CD4-positive, alpha-beta T cell (primary cell): ENCODE measurements around the gene TOX3. TPM values are rescaled to one million over a fixed set of nuclear protein-coding genes. Genes with fewer than 3 reads are reported as not detected.

Source experiments
- ATAC-seq: fragments of 200-7000 bp; cut with Tn5 transposase; one replicate; pipeline ENCODE4 v1.10.0; 2022; ENCODE audit warnings: mild to moderate bottlenecking; ENCODE audit not compliant: poor library complexity
- CTCF ChIA-PET: fragments of 350-600 bp; sonication (Branson Sonifier 250); formaldehyde crosslinking; loops from one replicate; lab custom pipeline; 2021; ENCODE audit warnings: antibody characterized with exemption, inconsistent platforms; lab: Charles Lee
- POLR2A ChIA-PET: fragments of 350-600 bp; sonication (Branson Sonifier 250); formaldehyde crosslinking; loops from one replicate; lab custom pipeline; 2021; ENCODE audit warnings: antibody characterized with exemption, inconsistent platforms; lab: Charles Lee
- DNase-seq, 14 experiments: peaks; one replicate each; pipeline ENCODE4 v3.0.0-alpha.2; 2013 to 2020; ENCODE audit warnings: mixed read lengths in 2 of 14
- H3K27ac ChIP-seq, 2 donors: one replicate each; pipeline versions ENCODE4 v1.5.1 to v1.7.0; 2013; ENCODE audit warnings: low read length in 2 of 2, low read depth in 1 of 2, mild to moderate bottlenecking in 1 of 2
- H3K27me3 ChIP-seq, 2 experiments: 1 replicate in 1 of 2; 2 replicates in 1 of 2; pipeline versions ENCODE4 v1.6.1 to v1.7.0; 2013; ENCODE audit warnings: low read length in 2 of 2, control low read depth in 1 of 2, mild to moderate bottlenecking in 1 of 2, moderate library complexity in 1 of 2; ENCODE audit not compliant: insufficient read depth in 2 of 2, control insufficient read depth in 1 of 2
- H3K36me3 ChIP-seq: one replicate; pipeline ENCODE4 v1.6.1; 2013; ENCODE audit warnings: low read length, control low read depth; ENCODE audit not compliant: insufficient read depth
- H3K4me1 ChIP-seq: one replicate; pipeline ENCODE4 v1.6.1; 2013; ENCODE audit warnings: low read length, control low read depth; ENCODE audit not compliant: insufficient read depth
- H3K4me3 ChIP-seq: one replicate; pipeline ENCODE4 v1.5.1; 2013; ENCODE audit warnings: mild to moderate bottlenecking, low read length, moderate library complexity
- H3K9me3 ChIP-seq, 2 experiments: 1 replicate in 1 of 2; 2 replicates in 1 of 2; pipeline versions ENCODE4 v1.6.1 to v1.7.0; 2013; ENCODE audit warnings: low read length in 2 of 2, mild to moderate bottlenecking in 2 of 2, control low read depth in 1 of 2, moderate library complexity in 1 of 2; ENCODE audit not compliant: control insufficient read depth in 1 of 2, insufficient read depth in 1 of 2
- H3K27ac Mint-ChIP-seq: one replicate; pipeline ENCODE4 v1.8.0; 2020; ENCODE audit warnings: mixed read lengths
- H3K27me3 Mint-ChIP-seq: one replicate; pipeline ENCODE4 v1.8.0; 2021; ENCODE audit warnings: mixed read lengths
- H3K36me3 Mint-ChIP-seq: one replicate; pipeline ENCODE4 v1.8.0; 2021; ENCODE audit warnings: low read depth, mixed read lengths
- H3K4me1 Mint-ChIP-seq: one replicate; pipeline ENCODE4 v1.8.0; 2021; ENCODE audit warnings: low read depth, mixed read lengths
- H3K4me3 Mint-ChIP-seq: one replicate; pipeline ENCODE4 v1.8.0; 2020; ENCODE audit warnings: mild to moderate bottlenecking, mixed read lengths
- H3K9me3 Mint-ChIP-seq: one replicate; pipeline ENCODE4 v1.8.0; 2020; ENCODE audit warnings: mixed read lengths
- intact Hi-C, 2 experiments: fragments of 100-400 bp; cut with DNase I in 1 of 2; cut with micrococcal nuclease in 1 of 2; formaldehyde crosslinking; loops; one replicate each; pipeline versions ENCODE4 v1.15.1 to v1.9.0; 2023 to 2025; cut with DNase I, micrococcal nuclease
- total RNA-seq, 174 experiments: library from RNA in 2 of 174; stranded (reverse) in 2 of 174; gene quantifications; one replicate each; pipeline ENCODE4 v1.2.3 and lab custom pipeline; 2021 to 2026
- TF ChIP-seq, protein P1 (sequence below): fragments of 200-600 bp; IDR thresholded peaks from one replicate; pipeline ENCODE4 v1.8.0; 2022; ENCODE audit warnings: antibody characterized with exemption, mild to moderate bottlenecking

The TOX3 gene
- total RNA-seq, 2 experiments from 2014 or later: not detected

DNA sequence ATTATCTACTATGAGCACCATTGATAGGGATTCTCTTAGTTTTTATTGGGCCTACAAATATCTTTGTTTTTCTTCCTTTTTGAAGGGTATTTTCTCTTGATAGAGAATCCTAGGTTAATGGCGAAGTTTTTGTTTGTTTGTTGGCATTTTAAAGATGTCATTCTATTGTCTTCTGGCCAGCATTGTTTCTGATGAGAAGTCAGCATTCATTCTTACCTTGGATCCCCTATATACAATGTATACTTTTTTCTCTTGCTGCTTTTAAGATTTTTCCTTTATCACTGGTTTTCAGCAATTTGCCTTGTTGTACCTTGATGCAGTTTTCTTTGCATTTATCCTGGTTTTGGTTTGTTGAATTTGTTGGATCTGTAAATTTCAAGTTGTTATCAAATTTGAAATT, 130.1 kb downstream of the TOX3 start:
- peaks cover 4% of the 10 kb centered on the region for H3K9me3 Mint-ChIP-seq
- no peak overlapping the region for H3K27ac ChIP-seq
- H3K4me3 Mint-ChIP-seq: no peak overlapping the region
- TF ChIP-seq, protein P1, sequence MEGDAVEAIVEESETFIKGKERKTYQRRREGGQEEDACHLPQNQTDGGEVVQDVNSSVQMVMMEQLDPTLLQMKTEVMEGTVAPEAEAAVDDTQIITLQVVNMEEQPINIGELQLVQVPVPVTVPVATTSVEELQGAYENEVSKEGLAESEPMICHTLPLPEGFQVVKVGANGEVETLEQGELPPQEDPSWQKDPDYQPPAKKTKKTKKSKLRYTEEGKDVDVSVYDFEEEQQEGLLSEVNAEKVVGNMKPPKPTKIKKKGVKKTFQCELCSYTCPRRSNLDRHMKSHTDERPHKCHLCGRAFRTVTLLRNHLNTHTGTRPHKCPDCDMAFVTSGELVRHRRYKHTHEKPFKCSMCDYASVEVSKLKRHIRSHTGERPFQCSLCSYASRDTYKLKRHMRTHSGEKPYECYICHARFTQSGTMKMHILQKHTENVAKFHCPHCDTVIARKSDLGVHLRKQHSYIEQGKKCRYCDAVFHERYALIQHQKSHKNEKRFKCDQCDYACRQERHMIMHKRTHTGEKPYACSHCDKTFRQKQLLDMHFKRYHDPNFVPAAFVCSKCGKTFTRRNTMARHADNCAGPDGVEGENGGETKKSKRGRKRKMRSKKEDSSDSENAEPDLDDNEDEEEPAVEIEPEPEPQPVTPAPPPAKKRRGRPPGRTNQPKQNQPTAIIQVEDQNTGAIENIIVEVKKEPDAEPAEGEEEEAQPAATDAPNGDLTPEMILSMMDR: no peak
- no peak for DNase-seq
- no peaks in the 10 kb centered on the region for H3K4me1 Mint-ChIP-seq
- H3K36me3 Mint-ChIP-seq: no peaks in the 10 kb centered on the region
- ChIA-PET POLR2A (no interaction called here), CTCF (no interaction called here)
- no peak for ATAC-seq
- no peaks in the 10 kb centered on the region for H3K4me1 ChIP-seq
- H3K27ac Mint-ChIP-seq: no peak overlapping the region
- H3K36me3 ChIP-seq: no peaks in the 10 kb centered on the region
- no peaks in the 10 kb centered on the region for H3K27me3 Mint-ChIP-seq
- H3K9me3 ChIP-seq: peaks cover 0 to 5% of the 10 kb centered on the region in 2 experiments
- intact Hi-C loops: no loop called here
- H3K4me3 ChIP-seq: no peak overlapping the region
- H3K27me3 ChIP-seq: no peaks in the 10 kb centered on the region

DNA sequence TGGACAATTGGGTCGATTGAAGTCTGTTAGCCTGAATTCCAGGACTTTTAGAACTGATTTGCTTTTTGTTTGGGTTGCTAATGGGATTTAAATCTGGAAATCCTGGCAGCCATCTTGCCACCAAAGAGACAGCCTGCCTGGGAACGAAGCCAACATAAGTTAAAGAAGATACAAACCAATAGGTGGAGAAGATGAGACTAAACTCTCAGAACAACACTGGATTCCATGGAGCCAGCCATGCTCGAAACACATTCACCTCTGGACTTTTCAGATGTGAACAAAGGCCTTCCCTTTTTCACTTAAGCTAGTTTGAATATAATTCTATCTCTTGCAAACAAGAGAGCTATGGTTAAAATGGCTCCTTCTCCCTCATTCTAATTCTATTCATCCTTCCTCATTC, 135.9 kb downstream of the TOX3 start:
- Histone ChIP-seq H3K27me3 (no peaks in the 10 kb centered on the region), H3K27ac (no peak overlapping the region), H3K9me3 (peaks cover 0 to 3% of the 10 kb centered on the region in 2 experiments), H3K36me3 (no peaks in the 10 kb centered on the region), H3K4me1 (no peaks in the 10 kb centered on the region), H3K4me3 (no peak overlapping the region)
- ATAC-seq: no peak
- Mint-ChIP-seq H3K4me1 (no peaks in the 10 kb centered on the region), H3K27ac (no peak overlapping the region), H3K36me3 (no peaks in the 10 kb centered on the region), H3K9me3 (peaks cover 2% of the 10 kb centered on the region), H3K27me3 (no peaks in the 10 kb centered on the region), H3K4me3 (no peak overlapping the region)
- TF ChIP-seq, protein P1: no peak
- CTCF ChIA-PET: no interaction called here
- no peak for DNase-seq
- intact Hi-C loops: no loop called here
- POLR2A ChIA-PET: no interaction called here

DNA sequence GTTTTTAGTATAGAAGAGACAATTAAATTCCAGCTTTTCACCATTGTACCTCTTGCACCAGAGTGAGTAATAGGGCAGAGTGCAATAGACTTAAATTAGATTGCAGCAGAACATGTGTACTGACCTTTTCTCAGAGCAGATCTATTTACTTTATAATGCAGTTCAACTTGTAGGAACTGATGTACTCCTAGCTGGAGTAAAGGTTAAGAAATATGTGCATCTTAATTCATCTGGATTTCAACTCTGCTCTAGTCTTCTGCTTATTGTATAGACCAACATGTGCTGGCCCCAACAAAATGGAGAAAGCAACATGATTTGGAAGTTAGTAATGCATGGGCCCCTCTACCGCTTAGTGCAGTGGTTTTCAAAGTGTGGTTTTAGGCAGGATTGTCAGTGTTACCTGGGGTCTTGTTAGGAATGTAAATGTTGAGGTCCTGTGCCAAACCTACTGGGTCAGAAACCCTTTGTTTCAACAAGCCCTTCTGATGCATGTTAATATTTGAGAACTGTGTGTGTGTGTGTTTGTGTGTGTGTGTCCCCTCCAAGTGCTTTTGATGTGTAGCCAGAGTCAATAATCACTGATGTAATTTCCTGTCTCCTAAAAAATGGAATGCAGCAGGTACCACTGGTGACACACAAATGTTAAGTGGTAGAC, 138.6 kb downstream of the TOX3 start:
- Mint-ChIP-seq H3K36me3 (no peaks in the 10 kb centered on the region), H3K27me3 (no peaks in the 10 kb centered on the region), H3K27ac (no peak overlapping the region), H3K9me3 (peaks cover 6% of the 10 kb centered on the region), H3K4me3 (no peak overlapping the region), H3K4me1 (no peaks in the 10 kb centered on the region)
- Histone ChIP-seq H3K27me3 (no peaks in the 10 kb centered on the region), H3K4me1 (no peaks in the 10 kb centered on the region), H3K9me3 (no peaks in the 10 kb centered on the region), H3K36me3 (no peaks in the 10 kb centered on the region), H3K27ac (no peak overlapping the region), H3K4me3 (no peak overlapping the region)
- ChIA-PET POLR2A (no interaction called here), CTCF (no interaction called here)
- ATAC-seq: no peak
- intact Hi-C loops: no loop called here
- DNase-seq: no peak
- TF ChIP-seq, protein P1: no peak
